Activated CD8-positive, alpha-beta memory T cell treated with anti-CD3 and anti-CD28 coated beads, Interleukin-2, amount 50 U/mL, for 4 hours (primary cell): Measurements from ENCODE around the gene CNRIP1.
A peak's percentile ranks its signal among the peaks of the same experiment; 100 is the strongest.
"Not testable (repeated sequence)": the region's sequence is repeated elsewhere in the genome, so short reads cannot be mapped to it uniquely, and the experiment has no call there.

Experiments used
- DNase-seq: peaks from one replicate; pipeline ENCODE4 v3.0.0-alpha.2; 2020

CNRIP1 gene, protein sequence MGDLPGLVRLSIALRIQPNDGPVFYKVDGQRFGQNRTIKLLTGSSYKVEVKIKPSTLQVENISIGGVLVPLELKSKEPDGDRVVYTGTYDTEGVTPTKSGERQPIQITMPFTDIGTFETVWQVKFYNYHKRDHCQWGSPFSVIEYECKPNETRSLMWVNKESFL

DNA sequence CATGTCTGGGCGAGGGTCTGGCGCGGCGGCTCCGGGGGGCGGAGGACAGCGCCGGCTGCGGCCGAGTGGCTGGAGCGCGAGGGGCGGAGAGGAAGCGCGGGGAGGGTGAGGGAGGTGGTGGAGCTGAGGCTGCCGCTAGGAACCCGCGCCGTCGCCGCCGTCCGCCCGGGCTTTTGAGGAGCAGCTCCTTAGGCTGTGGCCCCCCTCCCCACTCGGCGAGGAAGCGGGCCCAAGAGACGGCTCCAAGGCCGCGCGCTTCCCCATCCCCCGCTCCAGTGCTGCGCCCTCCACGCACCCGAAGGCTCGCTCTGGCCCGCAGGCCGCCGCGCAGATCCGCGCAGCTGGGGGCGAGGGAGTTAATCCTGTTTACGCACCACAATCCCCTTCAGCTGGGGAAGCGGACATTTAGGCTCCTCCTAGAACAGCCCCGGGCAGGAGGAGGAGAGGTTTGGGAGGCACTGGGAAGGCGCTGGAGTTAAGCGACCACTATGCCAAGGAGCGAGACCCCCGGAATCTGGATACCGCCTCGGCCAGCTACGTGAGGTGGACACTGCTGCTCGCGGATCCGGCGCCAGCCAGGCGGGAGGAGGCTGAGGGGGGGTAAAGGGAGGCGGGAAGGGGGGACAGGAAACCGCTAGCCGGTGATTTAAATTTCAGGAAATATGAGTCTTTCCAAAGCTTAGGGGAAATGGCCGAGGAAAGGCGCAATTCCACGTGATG is at the start of gene CNRIP1:
Gene CNRIP1 (minus strand): TSS at position 552 of the 720 bp plus-strand sequence. CDS start 549 bp downstream, at position 3.
- no peak for DNase-seq

DNA sequence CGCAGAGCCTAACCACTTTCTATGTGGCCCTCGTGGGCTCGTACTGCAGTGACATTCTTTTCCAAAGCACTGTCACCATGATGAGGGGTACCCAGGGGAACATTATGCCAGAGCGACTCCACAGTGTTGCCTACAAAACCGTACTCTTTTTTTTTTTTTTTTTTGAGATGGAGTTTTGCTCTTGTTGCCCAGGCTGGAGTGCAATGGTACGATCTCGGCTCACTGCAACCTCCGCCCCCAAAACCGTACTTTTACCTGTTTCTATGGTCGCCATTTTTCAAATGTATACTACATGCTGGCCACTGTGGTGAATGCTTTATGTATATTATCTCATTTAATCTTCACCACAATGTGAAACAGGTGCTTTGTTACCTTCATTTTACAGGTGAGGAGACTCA is 49.6 kb upstream of the CNRIP1 start:
- DNase-seq = no peak

DNA sequence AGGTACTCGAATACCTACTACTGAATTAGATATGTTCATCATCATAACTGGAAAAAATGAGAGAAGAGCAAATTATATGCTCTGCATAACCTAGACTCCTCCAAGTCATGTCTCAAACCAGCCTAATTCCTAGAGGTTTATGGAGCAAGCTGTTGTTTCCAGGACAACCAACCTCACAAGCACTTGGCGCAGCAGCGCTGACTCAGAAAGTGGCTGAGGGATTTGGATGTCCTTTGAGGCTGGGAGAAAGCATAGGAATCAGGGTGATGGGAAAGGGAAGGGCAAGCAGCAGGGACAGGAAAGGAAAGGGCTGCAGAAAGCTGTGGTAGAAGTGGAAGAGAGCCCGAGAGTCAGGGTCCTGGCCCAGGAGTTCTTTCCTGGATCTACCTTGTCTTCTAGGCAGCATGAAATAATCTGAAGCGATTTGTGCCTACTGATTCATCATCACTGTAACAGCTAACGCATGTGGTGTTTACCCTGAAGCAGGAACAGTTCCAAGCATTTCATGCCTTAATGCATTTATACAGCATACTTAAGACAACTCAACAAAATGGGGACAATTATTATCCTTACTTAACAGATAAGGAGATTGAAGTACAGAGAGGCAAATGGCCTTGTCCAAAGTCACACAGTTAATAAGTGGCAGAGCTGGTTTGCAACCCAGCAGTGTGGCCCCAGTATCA is 49.0 kb upstream of the CNRIP1 start:
- no peak for DNase-seq

DNA sequence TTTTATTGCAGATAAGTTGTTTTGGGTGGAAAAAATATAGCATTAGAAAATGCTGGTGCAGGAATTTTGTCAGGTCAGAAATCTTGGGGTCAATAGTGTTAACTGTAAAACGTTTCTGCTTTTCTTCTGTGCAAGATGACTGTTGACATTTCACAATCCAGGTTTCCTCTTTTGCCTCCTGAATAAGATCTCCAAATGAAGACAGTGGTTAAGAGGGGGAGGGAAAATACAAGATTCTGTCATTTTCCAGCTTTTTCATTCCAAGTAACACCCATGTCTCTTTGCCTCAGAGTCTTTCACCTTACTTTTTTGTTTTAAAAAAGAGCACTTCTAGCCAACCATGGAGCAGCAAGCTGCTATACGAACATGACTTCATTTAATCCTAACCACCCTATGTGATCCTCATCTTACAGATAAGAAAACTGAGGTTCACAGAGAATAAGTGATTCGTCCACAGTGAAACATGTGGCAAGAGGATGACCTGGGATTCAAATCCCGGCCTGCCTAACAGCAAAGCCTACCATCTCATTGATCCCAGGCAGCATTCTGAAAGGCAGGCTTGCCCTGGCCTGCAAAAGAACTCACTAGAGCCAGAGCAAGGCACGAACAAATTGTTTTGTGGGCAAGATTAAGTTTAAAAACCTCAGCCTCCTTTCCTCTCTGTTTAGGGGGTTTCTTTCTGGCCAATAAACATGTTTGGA is 48.4 kb upstream of the CNRIP1 start:
- DNase-seq = no peak

DNA sequence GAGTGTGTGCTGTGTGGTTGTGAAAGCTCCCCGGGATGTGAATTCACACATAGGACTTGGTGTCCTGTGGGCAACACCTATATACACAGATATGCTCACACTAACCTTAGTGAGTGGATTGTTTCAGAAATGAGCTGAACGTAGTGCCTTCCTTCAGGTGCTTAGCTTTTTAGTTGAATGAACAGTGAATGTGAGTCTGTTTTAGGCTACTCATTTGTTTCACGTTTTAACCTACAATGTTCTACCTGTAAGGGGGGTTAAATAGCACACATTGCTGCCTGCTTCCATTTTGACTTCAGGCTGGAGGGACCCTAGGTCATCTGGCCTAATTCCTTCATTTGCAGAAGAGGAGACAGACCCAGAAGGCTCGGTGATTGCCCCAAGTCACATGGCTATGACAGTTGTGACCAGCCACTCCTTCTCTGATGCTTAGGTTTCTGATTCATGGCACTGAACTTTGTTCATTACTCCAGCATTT is 46.4 kb upstream of the CNRIP1 start:
- DNase-seq = no peak

DNA sequence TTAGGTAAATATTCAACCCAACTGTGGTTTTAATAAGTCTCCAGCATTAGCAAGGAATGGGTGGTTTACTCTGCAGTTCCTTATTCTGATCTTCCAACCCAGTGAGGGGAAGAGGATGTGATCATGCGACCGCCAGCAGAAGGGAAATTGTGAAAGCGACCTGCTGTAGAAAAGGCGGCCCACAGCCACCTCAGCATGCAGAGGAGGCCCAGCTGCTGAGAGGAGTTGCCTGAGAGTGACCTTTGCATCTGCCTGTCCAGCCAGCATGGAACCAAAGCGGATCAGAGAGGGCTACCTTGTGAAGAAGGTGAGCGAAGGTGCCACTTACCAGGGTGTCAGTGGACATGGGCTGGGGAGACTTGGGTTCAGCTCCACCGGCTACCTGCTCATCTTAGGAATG is 45.3 kb upstream of the CNRIP1 start, which contains the start of gene PLEK:
Gene PLEK (plus strand): TSS at position 196 of the 400 bp plus-strand sequence. CDS start 70 bp downstream, at position 266.
- DNase-seq = peak; percentile 36

DNA sequence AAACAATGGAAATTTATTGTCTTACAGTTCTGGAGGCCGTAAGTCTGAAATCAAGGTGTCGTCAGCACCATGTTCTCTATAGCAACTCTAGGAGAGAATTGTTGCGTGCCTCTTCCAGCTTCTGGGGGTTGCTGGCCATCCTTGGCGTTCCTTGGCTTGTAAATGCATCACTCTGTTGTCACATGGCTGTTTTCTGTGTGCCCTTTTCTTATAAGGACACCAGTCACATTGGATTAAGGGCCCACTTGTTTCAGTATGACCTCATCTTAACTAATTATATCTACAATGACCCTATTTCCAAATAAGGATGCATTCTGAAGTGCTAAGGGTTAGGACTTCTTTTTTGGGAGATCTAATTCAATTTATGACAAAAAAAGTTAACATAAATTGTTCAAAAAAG is 44.0 kb upstream of the CNRIP1 start:
- no peak for DNase-seq

DNA sequence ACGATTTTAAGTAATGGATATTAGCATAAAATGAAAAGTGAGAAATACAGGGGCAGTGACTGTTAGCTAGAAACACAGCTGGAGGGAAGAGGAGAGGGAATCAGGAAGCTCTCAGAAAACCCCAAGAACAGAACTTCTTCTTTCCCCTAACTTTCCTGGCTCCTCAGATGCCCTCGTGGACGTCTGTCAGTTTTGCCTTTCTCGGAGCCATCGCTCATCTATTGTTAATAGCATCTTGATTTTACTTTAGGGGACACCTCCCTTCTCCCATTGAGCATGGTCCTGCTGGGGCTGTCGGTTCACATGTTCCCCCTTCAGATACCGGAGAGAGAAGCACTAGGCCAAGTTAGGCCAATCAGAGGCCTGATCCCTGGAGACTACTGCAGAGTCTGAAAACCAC is 43.0 kb upstream of the CNRIP1 start:
- no peak for DNase-seq

DNA sequence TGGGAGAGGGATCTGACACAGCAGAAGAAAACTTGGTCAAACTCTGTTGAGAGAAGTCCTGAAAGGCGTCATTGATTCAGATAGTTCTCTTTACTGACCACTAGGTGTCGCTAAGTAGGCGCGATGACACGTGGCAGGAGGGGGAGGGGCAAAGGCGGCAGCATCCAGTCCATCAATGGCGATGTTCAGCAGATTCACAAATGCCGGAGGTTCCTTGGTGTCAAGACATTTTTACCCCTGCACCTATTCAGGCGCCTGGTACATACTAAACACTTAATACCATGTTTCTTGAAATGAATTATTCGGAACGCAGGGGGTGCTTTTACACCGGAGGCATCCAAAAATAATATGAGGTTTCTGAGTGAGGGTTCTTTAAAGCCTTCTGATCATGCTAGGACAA is 42.3 kb upstream of the CNRIP1 start:
- peak; percentile 79 for DNase-seq

DNA sequence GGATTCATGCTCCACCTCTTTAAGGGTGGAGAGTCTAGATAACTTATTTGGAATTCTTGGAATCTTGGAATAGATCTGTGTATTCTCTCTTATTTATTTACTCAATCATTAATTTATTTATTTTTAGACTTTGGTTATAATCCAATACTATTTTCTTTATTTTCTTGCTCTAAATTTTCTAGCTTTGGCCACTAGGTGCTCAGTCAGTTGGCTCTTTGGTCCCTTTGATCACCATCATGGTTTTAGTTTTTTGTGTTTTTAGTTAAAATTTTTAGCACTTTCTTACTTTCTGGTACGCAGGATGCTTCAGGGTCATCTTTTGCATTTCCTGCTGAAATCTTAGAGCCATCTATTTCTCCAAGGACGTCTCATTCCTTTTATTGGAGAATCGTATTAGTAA is 40.1 kb upstream of the CNRIP1 start:
- DNase-seq = no peak

DNA sequence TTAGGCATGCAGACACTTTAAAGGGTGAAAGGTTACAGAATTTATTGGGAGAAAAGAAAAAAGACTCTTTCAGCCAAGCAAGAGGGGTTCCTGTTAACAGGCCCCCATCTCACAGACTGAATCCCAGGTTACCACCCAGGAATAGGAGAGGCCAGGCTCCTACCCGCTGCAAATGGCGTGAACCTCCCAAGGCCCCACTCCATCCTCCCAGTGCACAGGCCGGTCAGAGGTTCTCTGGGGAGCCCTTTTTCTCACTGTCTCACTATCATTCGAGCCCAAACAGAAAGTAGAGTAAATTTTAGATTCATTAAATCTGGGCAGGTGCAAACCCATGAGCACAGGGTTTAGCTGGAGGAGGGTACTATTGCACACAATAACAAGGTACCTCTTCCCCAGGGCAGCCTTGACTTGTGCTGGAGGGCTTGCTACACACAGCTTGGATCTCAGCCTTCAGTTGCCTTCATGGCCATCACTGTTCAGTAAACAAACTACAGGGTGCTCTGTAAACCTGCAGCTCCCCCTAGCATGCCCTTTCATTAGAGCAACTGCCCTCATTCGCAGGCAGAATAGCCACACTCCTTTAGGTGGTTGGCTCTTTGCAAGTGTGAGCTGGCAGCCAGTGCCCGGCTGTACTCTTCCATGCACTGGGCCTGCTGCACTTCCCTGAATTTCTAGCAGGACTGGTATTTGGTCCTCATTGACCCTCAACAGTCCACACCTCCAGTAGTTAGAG is 38.0 kb upstream of the CNRIP1 start:
- DNase-seq = no peak

DNA sequence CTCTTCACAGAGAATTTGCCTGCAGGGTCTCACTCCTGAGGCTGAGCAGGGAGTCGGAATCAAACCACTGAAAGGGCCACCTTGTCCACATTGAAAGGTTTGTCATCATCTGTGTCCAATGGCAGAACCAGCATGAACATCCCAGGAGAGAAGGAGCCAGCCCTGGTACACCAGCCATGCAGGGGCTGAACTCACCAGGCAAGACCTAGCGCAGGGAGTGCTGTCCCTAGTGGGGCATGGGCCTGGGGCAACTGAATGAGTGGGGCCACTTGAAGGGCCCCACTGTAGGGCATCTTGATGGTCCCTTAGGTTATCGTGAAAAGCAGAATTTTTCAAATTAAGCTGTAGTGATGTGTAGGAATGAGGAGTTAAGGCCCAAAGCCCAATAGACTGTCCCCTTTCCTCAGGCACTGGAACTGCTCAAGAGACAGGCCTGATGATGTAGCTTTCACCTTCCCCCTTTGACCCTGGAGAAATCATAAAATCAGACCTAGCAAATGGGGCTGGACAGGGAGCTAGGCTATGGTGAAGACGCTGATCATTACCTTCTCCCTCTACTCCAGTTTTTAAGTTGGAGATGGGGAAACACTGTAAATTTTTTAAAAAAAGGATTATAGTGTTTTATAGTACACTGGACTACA is 37.0 kb upstream of the CNRIP1 start:
- DNase-seq = no peak

DNA sequence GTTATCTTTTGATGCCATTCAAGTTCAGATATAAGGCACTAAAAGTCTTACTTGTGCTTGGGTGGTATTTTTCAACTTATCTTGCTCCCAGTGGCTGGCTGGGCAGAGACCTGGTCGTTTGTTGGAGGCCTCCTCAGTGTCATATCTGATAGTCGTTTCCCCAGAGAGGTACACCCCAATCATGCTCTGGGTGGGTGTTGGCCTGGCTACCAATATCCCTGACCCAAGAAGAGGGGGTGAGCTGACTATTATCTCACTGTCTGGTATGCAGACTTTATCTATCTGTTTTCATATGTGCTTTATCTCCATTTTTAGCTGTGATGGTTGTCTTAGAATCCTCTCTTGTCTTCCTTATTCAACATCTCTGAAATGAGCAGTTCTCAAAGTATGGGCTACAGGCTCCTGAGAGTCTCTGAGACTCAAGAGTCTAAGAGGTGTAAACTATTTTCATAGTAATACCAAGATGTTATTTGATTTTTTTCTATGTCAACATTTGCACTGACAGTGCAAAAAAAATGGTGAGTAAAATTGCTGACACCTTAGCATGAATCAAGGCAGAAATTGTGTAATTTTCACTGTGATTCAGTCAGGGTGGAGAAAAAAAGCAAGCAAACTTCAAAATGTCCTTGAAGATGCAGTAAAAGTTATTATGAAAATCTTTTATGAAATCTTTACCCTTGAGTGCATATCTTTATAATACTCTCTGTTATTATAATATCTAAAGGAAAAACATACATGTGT is 33.1 kb upstream of the CNRIP1 start:
- no peak for DNase-seq

DNA sequence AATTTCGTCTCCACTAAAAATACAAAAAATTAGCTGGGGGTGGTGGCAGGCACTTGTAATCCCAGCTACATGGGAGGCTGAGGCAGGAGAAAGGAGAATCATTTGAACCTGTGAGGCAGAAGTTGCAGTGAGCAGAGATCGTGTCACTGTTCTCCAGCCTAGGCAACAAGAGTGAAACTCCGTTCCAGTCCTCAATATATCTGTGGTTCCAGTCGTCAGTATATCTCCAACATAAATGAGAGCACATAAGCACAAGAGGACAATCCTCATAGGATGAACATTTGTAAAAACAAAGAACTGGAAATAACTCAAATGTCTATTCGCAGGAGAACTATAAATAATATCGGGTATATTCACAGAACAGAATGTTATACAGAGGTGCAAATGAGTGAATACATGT is 32.2 kb upstream of the CNRIP1 start:
- no peak for DNase-seq

DNA sequence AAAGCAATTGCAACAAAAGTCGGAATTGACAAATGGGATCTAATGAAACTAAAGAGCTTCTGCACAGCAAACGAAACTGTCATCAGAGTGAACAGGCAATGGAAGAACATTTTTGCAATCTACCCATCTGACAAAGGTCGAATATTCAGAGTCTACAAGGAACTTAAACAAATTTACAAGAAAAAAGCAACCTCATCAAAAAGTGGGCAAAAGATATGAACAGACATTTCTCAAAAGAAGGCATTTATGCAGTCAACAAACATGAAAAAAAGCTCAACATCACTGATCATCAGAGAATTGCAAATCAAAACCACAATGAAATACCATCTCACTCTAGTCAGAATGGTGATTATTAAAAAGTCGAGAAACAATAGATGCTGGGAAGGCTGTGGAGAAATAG is 29.3 kb upstream of the CNRIP1 start:
- DNase-seq = not testable (repeated sequence)

DNA sequence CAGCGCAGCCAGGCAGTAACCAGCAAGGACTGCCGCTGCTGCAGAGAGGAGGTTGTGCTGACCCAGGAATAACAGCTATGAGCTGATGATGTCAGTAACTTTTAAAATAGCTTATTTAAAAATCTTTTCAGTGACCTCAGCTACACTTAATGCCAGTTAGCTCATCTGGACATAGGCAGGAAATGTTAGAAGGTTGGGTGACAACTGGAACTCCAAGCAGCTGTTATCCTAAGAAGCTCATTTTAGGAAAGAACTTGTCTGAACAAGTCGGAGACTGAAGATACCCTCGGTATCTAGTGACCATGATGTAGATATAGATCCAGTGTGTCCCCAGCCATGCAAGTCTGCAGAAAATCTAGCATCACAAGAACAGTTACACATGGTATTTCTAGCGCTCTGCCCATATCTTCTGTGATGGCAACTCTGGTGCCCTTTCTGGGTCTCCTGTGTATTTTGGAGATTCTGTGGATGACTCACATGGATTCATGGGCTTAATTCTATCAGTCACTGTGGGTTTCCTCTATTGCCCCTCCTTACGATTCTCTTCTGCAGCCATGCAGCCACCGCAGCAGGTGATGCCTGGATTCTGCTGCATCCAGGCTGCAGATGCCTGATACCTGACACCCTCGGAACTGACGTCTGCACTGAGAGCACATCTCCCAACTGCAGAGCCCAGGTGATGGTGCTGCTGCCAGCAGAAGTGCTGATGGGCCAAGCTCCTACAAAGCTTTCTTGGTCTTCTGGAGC is 25.6 kb upstream of the CNRIP1 start:
- DNase-seq = no peak

DNA sequence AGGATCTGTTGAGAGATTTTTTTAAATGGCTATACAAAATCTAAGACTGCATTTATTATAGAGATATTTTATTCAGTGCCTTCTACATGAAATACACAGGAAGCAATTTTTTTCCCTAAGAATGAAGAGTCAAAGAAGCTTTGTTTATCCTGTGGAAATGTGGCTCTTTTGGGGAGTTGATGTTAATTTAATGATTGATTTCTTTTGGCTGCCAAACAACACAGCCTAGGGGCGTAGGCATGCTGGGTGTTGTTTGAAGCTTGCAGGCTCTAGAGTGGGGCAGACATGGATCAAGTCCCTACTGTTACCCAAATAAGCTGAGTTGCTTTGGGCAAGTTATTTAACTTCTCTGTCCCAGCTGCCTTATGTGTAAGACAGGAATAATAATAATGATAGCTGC is 24.3 kb upstream of the CNRIP1 start:
- no peak for DNase-seq

DNA sequence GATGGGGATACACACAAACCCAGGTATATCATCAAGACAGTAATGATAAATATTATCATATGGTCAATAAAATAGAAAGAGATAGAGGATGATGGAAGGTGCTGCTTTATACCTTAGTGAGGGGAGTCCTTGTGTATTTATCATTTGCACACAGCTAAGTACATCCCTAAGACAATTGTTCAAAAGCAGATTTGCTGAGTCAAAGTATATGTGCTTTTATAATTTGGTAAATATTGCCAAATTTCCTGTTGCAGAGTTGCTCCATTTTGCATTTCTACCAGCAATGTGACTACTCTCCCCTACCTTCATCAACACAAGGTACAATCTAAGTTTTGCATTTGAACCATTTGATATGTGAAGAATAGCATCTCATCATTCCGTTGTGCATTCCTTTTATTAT is 22.7 kb upstream of the CNRIP1 start:
- DNase-seq = no peak

DNA sequence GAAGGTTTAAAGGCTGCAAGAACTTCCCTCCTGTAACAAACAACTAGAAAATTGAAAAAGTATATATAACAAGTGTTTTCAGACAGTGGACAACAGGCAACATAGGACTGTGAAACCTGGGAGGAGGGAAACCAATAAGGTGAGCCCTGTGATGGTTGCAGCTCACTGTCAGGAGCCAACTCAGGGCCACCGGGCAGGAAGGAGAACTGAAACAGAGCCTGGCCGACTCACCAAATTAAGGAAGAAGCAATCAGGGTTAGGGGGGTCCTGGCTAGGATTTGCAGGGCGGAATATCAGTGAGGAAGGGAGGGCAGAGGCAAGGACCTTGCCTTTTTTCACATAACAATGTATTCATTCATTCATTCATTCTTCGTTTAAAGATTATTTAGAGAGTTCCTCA is 21.8 kb upstream of the CNRIP1 start:
- DNase-seq = no peak

DNA sequence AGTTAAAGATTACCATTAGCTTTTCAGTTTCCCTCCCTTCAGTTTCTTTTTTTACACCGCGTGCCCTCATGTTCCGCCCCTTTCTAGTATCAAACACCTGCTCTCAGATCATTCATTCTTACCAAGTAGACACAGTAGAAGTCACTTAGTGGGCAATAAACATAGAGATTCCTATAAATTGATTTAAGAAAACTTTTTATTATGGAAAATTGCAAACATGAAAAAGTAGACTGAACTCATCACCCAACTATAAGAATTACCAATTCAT is 21.2 kb upstream of the CNRIP1 start:
- no peak for DNase-seq
